PFSK-1 (cell line): ENCODE results near the gene ADAMTS7.

Experiments used
- POLR2AphosphoS5 ChIP-seq: IDR thresholded peaks from 2 replicates; pipeline ENCODE4 v1.6.1; 2012; ENCODE audit warnings: low read depth, mild to moderate bottlenecking, control low read depth, low read length, moderate library complexity
- SIN3A ChIP-seq: IDR thresholded peaks from 2 replicates; pipeline ENCODE4 v1.6.1; 2012; ENCODE audit warnings: mild to moderate bottlenecking, low read length, moderate library complexity, borderline replicate concordance; ENCODE audit not compliant: insufficient read depth
- TAF1 ChIP-seq: IDR thresholded peaks from 2 replicates; pipeline ENCODE4 v1.6.1; 2012; ENCODE audit warnings: low read length, control low read depth, borderline replicate concordance; ENCODE audit not compliant: insufficient read depth

DNA sequence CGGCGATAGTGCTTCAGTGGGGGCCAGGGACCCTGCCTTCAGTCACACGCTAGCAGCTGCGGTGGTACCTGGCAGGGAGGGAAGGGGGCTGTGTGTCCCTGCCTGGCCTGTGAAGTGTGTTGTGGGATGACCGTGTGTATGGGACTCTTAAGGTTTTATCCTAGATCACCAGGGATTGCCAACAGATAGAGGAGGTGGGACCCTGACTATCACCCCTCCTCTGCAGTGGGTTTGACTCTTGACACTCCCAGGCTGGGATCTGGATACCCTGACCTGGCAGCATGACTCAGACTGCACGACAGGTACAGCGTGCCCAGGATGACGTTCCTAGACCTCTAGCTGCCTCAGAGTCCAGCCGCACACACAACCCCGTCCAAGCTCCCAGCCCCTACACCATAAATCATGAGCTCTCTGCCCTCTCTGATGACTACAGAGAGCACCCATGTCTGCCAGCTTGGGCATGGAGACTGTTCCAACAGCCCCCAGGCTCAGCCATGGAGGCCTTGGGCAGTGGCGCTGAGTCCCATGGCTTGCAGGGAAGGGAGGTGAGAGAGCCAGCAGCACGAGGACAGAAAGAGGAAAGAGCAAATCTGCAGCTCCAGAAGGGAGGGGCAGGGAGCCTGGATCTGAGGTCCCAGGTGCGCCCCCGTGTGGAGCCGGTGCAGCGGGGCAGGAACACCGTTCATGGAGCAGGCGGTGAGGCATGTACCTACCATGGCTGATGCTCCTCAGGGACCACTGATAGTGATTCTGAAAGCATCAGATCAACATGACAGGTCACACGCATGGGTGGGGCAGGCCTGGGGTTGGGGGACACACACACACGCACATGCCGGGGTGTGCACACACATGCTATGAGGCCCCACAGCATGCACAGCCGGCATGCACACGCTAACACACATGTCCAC, 71.0 kb downstream of the ADAMTS7 start:
- no peak for TF ChIP-seq SIN3A
- no peak for TF ChIP-seq POLR2AphosphoS5
- no peak for TF ChIP-seq TAF1
